IMR-90 (cell line): ENCODE data around the gene IKBKE.

Experiments
- POLR2A ChIP-seq: IDR thresholded peaks from 2 replicates; pipeline ENCODE4 v1.6.1; 2012; ENCODE audit warnings: mild to moderate bottlenecking, low read depth, low read length
- TF ChIP-seq, protein P1 (sequence below): conservative IDR thresholded peaks from 2 replicates; pipeline ENCODE4 v1.5.1; 2012; ENCODE audit warnings: mild to moderate bottlenecking, low read depth, low read length, improper control_type of control experiment

- TF ChIP-seq, protein P1, sequence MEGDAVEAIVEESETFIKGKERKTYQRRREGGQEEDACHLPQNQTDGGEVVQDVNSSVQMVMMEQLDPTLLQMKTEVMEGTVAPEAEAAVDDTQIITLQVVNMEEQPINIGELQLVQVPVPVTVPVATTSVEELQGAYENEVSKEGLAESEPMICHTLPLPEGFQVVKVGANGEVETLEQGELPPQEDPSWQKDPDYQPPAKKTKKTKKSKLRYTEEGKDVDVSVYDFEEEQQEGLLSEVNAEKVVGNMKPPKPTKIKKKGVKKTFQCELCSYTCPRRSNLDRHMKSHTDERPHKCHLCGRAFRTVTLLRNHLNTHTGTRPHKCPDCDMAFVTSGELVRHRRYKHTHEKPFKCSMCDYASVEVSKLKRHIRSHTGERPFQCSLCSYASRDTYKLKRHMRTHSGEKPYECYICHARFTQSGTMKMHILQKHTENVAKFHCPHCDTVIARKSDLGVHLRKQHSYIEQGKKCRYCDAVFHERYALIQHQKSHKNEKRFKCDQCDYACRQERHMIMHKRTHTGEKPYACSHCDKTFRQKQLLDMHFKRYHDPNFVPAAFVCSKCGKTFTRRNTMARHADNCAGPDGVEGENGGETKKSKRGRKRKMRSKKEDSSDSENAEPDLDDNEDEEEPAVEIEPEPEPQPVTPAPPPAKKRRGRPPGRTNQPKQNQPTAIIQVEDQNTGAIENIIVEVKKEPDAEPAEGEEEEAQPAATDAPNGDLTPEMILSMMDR: no peak
- no peak for TF ChIP-seq POLR2A
Observed at GRCh38 chr1:206506405-206507283, 36.4 kb downstream of the IKBKE start.
